SW480 (cell line): ENCODE measurements around the gene OSGEP.
"Not testable (repeated sequence)": the region's sequence is repeated elsewhere in the genome, so short reads cannot be mapped to it uniquely, and the experiment has no call there.

Experiments used
- DNase-seq: peaks from one replicate; pipeline ENCODE4 v3.0.0-alpha.2; 2016; ENCODE audit warnings: low spot score

OSGEP gene

GRCh38 chr14:20469890-20470602 is 15.4 kb upstream of the OSGEP start:
- DNase-seq, result peak; percentile 47

- peak; percentile 87 for DNase-seq
Measured at GRCh38 chr14:20469242-20469889, 14.8 kb upstream of the OSGEP start, which contains the start of gene PNP. Gene PNP, plus strand, starts transcription at chr14:20469406. Its CDS starts 119 bp downstream, at chr14:20469525.

- DNase-seq, result no peak
Measured at GRCh38 chr14:20468764-20469241, 14.2 kb upstream of the OSGEP start.

- DNase-seq, result peak; percentile 100
Measured at GRCh38 chr14:20461225-20462141, 6.9 kb upstream of the OSGEP start, which contains the start of gene PIP4P1. Gene PIP4P1, minus strand, starts transcription at chr14:20461434. Its CDS starts 109 bp downstream, at chr14:20461325.

- DNase-seq, result peak; percentile 43
Measured at GRCh38 chr14:20460458-20461224, 6.0 kb upstream of the OSGEP start.

GRCh38 chr14:20458031-20458789 is 3.6 kb upstream of the OSGEP start:
- no peak for DNase-seq

GRCh38 chr14:20456971-20457370 is 2.4 kb upstream of the OSGEP start:
- no peak for DNase-seq

- DNase-seq, result peak; percentile 62
Measured at GRCh38 chr14:20455355-20456300, 1.0 kb upstream of the OSGEP start.

GRCh38 chr14:20452831-20453230 is 1.8 kb downstream of the OSGEP start:
- DNase-seq, result not testable (repeated sequence)

- no peak for DNase-seq
Measured at GRCh38 chr14:20446889-20447288, 7.7 kb downstream of the OSGEP start.

GRCh38 chr14:20443650-20444049 is 11.0 kb downstream of the OSGEP start:
- not testable (repeated sequence) for DNase-seq

- no peak for DNase-seq
Measured at GRCh38 chr14:20441461-20441860, 13.2 kb downstream of the OSGEP start.

GRCh38 chr14:20440882-20441281 is 13.7 kb downstream of the OSGEP start:
- DNase-seq, result no peak

- no peak for DNase-seq
Measured at GRCh38 chr14:20440465-20440864, 14.1 kb downstream of the OSGEP start.

- no peak for DNase-seq
Measured at GRCh38 chr14:20438664-20439063, 15.9 kb downstream of the OSGEP start.

- DNase-seq, result no peak
Measured at GRCh38 chr14:20436363-20436755, 18.3 kb downstream of the OSGEP start.

- no peak for DNase-seq
Measured at GRCh38 chr14:20435582-20436362, 18.8 kb downstream of the OSGEP start, which contains the start of gene KLHL33. Gene KLHL33, minus strand, starts transcription at chr14:20436166. Its CDS starts 355 bp downstream, at chr14:20435811.
